GM21447 (cell line): ENCODE data around the gene LAMP2.
A peak's percentile ranks its signal among the peaks of the same experiment; 100 is the strongest.

Source experiments
- ATAC-seq: cut with Tn5 transposase; IDR thresholded peaks from one replicate; pipeline ENCODE4 v1.9.1; 2021; ENCODE audit not compliant: unreplicated experiment

LAMP2 gene

GRCh38 chrX:120457766-120458180 is 11.3 kb downstream of the LAMP2 start:
- ATAC-seq: peak; percentile 94

GRCh38 chrX:120456973-120457372 is 12.1 kb downstream of the LAMP2 start:
- ATAC-seq: no peak

GRCh38 chrX:120453985-120454384 is 15.1 kb downstream of the LAMP2 start:
- no peak for ATAC-seq

GRCh38 chrX:120452131-120452530 is 17.0 kb downstream of the LAMP2 start:
- no peak for ATAC-seq

GRCh38 chrX:120450163-120450562 is 18.9 kb downstream of the LAMP2 start:
- no peak for ATAC-seq

GRCh38 chrX:120446498-120446897 is 22.6 kb downstream of the LAMP2 start:
- no peak for ATAC-seq

- no peak for ATAC-seq
These were observed 29.2 kb downstream of the LAMP2 start for GRCh38 chrX:120439921-120440320.

GRCh38 chrX:120429776-120430540 is 39.1 kb downstream of the LAMP2 start:
- ATAC-seq: no peak

- no peak for ATAC-seq
These were observed 40.8 kb downstream of the LAMP2 start for GRCh38 chrX:120428309-120428708.

GRCh38 chrX:120426599-120426998 is 42.5 kb downstream of the LAMP2 start:
- no peak for ATAC-seq

- ATAC-seq: peak; percentile 77
These were observed 49.6 kb downstream of the LAMP2 start for GRCh38 chrX:120419463-120419862.

- no peak for ATAC-seq
These were observed 60.9 kb downstream of the LAMP2 start for GRCh38 chrX:120408168-120408567.

- no peak for ATAC-seq
These were observed 62.5 kb downstream of the LAMP2 start for GRCh38 chrX:120406638-120407037.

- no peak for ATAC-seq
These were observed 66.7 kb downstream of the LAMP2 start for GRCh38 chrX:120402369-120402768.

GRCh38 chrX:120401301-120401700 is 67.8 kb downstream of the LAMP2 start:
- ATAC-seq: no peak

GRCh38 chrX:120380699-120381098 is 88.4 kb downstream of the LAMP2 start:
- ATAC-seq: peak; percentile 75

GRCh38 chrX:120379937-120380681 is 89.0 kb downstream of the LAMP2 start:
- ATAC-seq: no peak

- no peak for ATAC-seq
These were observed 90.5 kb downstream of the LAMP2 start for GRCh38 chrX:120378570-120378969.
